Measurements from ENCODE around the gene EPN2.
A peak's percentile ranks its signal among the peaks of the same experiment; 100 is the strongest.
"Not testable (repeated sequence)": the region's sequence is repeated elsewhere in the genome, so short reads cannot be mapped to it uniquely, and the experiment has no call there.

The EPN2 gene

DNA sequence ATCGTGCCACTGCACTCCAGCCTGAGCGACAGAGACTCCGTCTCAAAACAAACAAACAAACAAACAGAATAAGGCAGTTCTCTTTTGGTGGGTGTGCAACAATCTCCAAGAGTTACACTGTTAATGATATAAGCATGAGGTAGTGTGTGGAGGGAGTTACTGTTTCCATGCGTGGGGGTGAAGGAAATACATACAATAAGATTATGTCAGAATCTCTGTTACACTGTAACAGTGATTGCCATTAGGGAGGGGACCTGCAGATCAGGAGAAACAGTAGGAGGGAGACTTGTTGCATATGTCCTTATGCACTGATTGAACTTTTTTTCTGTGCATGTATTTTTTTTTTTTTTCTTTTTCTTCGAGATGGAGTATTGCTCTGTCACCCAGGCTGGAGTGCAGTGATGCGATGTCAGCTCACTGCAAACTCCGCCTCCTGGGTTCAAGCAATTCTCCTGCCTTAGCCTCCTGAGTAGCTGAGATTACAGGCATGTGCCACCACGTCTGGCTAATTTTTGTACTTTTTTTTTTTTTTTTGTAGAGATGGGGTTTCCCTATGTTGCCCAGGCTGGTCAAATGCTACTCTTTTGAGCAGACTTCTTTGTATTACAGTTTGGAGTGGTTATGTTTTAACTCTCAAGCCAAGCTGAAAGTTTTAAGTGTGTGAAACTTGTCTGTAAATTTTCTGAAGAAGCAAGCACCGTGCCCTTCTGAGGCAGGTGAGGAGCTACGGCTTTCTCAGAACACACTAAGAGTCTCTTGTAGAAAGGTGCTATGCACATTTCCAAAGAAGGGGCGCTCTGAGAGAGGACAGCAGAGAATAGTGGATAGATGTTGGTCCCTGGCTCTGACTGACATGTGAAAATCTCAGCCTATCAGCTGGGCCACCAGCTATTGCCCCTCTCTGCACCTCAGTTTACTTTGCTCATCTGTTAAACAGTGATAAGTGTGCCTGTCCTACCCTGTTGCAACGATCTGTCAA, 10.3 kb upstream of the EPN2 start:
- H3K36me3 Mint-ChIP-seq (ENCODE audit: low read depth); H3K4me1 Mint-ChIP-seq (ENCODE audit: low read depth); H3K4me3 Mint-ChIP-seq; DNase-seq (ENCODE audit: low spot score); H3K27ac Mint-ChIP-seq; H3K27me3 Mint-ChIP-seq (ENCODE audit: low read depth); H3K9me3 Mint-ChIP-seq: not testable (repeated sequence)

DNA sequence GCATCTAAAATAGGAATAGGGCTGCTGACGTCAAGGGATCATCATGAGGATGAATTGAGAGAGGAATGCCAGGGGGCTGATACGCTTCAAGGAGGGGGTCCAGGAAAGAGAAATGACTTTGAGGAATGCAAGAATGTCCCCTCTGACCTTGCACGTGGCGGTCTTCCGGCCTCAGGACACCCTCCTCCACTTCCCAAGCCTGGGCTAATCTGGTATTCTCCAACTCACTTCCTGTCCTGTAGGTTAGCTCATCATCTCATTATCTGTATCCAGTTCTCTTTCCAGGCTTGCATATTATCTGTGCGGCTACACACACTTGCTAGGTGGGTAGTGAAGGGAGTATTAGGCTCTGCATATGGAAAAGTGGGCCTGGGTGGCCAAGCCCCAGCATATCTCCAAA, 2.5 kb upstream of the EPN2 start:
- not testable (repeated sequence) for H3K4me3 Mint-ChIP-seq; H3K36me3 Mint-ChIP-seq (ENCODE audit: low read depth); DNase-seq (ENCODE audit: low spot score); H3K9me3 Mint-ChIP-seq; H3K27ac Mint-ChIP-seq; H3K4me1 Mint-ChIP-seq (ENCODE audit: low read depth)
- H3K27me3 Mint-ChIP-seq (ENCODE audit: low read depth): peaks cover 13% of the 10 kb centered on the region

DNA sequence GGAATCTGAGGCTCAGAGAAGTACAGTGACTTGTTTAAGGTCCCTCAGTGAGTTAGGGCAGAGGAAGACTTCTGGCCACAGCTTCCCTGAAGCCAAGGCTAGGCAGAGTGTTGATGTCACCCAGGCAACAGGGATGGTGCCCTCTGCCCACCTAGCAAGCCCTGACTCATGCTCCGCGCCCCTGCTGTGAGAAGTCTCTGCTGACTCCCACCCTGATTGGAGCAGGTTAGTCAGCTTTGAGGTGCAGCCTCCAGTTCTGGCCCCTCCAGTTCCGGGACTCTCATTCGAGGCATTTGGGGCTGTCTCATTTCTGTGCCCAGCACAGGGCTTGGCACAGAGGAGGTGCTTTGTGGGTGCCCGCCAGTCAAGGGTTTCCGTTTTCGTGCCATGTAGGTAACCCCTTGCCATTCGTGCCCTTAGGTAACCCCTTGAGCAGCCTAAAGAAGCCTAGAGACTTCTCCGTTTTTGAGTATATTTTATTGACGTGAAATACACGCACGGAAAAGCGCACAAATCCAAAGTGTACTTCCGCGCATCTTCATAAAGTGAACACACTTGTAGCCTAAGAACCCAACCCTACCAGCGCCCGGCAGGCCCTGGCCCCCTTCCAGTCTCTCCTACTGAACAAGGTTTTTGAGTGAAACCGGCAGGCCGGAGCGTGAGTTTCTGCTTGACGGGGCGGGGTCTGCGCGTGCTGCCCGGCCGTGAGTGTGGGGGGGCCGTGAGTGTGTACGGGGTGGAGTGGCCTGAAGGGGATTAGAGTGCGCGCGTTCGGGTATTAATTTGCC, 621 bp upstream of the EPN2 start:
- DNase-seq (ENCODE audit: low spot score); H3K9me3 Mint-ChIP-seq; H3K4me1 Mint-ChIP-seq (ENCODE audit: low read depth); H3K4me3 Mint-ChIP-seq; H3K27ac Mint-ChIP-seq; H3K36me3 Mint-ChIP-seq (ENCODE audit: low read depth): not testable (repeated sequence)
- H3K27me3 Mint-ChIP-seq (ENCODE audit: low read depth): peaks cover 18% of the 10 kb centered on the region

DNA sequence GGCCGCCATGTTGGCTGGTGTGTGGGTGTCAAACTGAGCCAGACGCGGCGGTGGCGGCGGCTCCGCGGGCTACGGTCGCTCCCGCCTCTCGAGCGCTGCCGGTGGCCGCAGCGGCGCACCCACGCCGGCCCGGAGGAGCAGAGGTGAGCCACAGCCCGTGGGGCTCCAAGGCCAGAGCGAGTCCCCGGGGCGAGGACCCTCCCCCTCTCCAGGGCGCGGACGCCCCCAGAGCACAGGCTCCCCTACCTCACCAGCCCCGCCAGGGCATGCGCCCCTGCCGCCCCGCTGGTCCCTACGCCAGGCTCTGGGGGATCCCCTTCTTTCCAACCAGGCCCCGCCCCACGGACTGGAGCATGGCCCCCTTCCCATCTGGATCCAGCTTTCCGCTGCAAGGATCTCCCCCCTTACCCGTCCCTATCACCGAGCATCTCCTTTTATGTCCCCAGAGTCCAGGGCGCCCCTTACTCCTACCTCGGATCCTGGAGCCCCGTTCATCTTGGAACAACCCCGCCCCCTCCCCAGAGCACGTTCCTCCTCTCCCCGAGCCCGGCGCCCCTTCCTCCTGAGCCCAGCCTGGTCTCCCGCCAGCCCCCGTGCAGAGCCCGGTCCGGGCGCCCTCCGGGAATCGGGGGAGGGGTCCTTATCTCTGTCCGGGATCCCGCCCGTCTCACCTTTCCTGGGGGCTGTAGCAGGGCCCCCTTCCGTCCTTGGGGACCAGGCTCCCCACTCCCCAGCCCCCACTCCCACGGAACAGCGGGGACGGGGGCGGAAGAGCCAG, 412 bp downstream of the EPN2 start:
- Mint-ChIP-seq H3K27me3 (ENCODE audit: low read depth) (peaks cover 18% of the 10 kb centered on the region), H3K27ac (no peak overlapping the region), H3K4me3 (peak overlapping the region; percentile 82), H3K4me1 (ENCODE audit: low read depth) (peaks cover 3% of the 10 kb centered on the region), H3K9me3 (no peaks in the 10 kb centered on the region), H3K36me3 (ENCODE audit: low read depth) (no peaks in the 10 kb centered on the region)
- DNase-seq (ENCODE audit: low spot score): peak; percentile 60

DNA sequence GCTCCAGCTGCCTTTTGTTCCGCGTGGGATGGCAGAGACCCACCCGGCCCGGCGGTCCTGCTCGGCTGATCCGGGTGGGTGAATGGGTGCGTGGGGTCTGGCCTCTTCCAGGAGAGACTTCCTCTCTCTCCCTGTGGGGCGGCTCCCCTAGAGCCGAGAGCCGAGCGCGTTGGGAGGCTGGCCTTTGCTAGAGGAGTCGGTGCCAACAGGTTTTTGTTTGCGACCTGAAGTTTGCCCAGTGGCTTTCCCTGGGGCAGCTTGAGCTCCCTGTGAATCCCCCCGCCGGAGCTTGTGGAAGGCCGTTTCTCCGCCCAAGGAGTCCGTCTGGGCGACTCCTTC, 970 bp downstream of the EPN2 start:
- DNase-seq (ENCODE audit: low spot score): no peak
- Mint-ChIP-seq H3K36me3 (ENCODE audit: low read depth) (no peaks in the 10 kb centered on the region), H3K4me3 (peak overlapping the region; percentile 82), H3K9me3 (no peaks in the 10 kb centered on the region), H3K4me1 (ENCODE audit: low read depth) (peaks cover 3% of the 10 kb centered on the region), H3K27me3 (ENCODE audit: low read depth) (peaks cover 18% of the 10 kb centered on the region), H3K27ac (no peak overlapping the region)

DNA sequence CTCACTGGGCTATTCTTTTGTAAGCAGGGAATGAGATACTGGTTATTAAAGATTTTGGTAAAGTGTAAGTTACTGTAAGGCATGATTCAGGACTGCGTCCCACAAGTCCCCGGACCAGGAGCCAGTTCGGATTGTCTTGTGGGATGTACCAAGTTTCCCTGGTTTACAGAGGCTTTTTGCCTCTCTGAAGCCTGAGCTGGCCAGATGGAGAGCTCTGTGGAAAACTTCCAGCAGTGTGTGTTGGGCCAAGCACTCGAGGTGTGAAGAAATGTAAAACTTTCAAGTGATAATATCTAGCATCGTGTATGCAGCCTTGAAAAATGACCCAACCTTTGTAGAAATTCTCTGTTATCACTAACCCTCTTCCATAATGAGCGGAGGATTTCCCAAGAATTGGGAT, 2.4 kb downstream of the EPN2 start:
- no peak for DNase-seq (ENCODE audit: low spot score)
- Mint-ChIP-seq H3K4me3 (no peak overlapping the region), H3K27me3 (ENCODE audit: low read depth) (peaks cover 18% of the 10 kb centered on the region), H3K4me1 (ENCODE audit: low read depth) (peaks cover 3% of the 10 kb centered on the region), H3K27ac (no peak overlapping the region), H3K9me3 (no peaks in the 10 kb centered on the region), H3K36me3 (ENCODE audit: low read depth) (no peaks in the 10 kb centered on the region)

DNA sequence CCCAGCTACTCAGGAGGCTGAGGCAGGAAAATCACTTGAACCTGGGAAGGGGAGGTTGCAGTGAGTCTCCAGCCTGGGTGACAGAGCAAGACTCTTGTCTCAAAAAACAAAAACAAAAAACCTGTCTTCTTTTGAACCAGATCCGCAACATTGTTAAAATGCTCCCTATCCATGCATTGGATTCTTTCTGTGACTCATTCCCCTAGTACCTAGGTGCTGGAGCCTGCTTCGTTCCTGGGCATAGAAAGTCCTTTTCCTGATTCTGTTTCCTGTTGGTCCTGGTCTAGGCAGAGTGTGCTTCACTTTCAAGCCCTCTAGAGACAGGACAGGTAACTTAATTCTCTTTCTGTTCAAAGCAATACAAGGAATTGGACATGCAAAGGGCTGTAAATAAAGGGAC, 5.2 kb downstream of the EPN2 start:
- no peak overlapping the region for H3K27ac Mint-ChIP-seq
- no peaks in the 10 kb centered on the region for H3K36me3 Mint-ChIP-seq (ENCODE audit: low read depth)
- no peak for DNase-seq (ENCODE audit: low spot score)
- no peak overlapping the region for H3K4me3 Mint-ChIP-seq
- peaks cover 3% of the 10 kb centered on the region for H3K4me1 Mint-ChIP-seq (ENCODE audit: low read depth)
- H3K27me3 Mint-ChIP-seq (ENCODE audit: low read depth): peaks cover 18% of the 10 kb centered on the region
- no peaks in the 10 kb centered on the region for H3K9me3 Mint-ChIP-seq

DNA sequence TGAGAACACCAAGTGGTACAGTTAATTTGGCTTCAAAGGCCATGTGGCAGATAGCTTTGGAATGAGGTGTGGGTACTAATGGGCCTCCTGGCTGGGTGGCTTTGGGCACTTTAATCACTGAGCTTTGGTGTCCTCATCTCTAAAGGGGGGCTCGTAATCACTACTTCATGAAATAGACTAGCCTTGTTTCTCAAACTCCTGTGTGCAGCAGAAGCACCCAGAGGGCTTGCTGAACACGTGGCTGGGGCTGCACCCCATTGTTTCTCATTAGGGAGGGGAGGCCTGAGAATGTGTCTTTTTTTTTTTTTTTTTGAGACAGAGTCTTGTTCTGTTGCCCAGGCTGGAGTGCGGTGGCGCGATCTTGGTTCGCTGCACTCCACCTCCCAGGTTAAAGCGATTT, 5.8 kb downstream of the EPN2 start:
- no peak overlapping the region for H3K4me3 Mint-ChIP-seq
- H3K9me3 Mint-ChIP-seq: no peaks in the 10 kb centered on the region
- H3K27ac Mint-ChIP-seq: no peak overlapping the region
- H3K36me3 Mint-ChIP-seq (ENCODE audit: low read depth): no peaks in the 10 kb centered on the region
- DNase-seq (ENCODE audit: low spot score): no peak
- peaks cover 19% of the 10 kb centered on the region for H3K27me3 Mint-ChIP-seq (ENCODE audit: low read depth)
- H3K4me1 Mint-ChIP-seq (ENCODE audit: low read depth): peaks cover 3% of the 10 kb centered on the region

DNA sequence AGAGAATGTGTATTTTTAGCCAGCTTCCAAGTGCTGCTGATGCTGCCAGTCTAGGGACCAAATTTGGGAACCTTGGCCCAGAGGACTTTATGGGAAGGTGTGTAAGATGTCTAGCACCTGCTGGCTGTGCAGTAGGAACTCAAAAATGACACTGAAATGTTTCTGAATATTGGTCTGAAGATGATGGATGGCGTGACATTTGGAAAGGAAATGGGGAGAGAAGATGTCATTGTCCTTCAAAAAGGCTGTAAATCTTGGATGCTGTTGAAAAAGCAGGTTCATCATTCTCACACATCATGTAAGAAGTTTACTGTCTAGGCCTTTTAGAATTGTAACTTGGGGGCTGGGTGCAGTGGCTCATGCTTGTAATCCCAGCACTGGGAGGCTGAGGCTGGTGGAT, 6.7 kb downstream of the EPN2 start:
- DNase-seq (ENCODE audit: low spot score): no peak
- Mint-ChIP-seq H3K4me1 (ENCODE audit: low read depth) (no peaks in the 10 kb centered on the region), H3K9me3 (no peaks in the 10 kb centered on the region), H3K27me3 (ENCODE audit: low read depth) (peaks cover 12% of the 10 kb centered on the region), H3K36me3 (ENCODE audit: low read depth) (no peaks in the 10 kb centered on the region), H3K4me3 (no peak overlapping the region), H3K27ac (no peak overlapping the region)

DNA sequence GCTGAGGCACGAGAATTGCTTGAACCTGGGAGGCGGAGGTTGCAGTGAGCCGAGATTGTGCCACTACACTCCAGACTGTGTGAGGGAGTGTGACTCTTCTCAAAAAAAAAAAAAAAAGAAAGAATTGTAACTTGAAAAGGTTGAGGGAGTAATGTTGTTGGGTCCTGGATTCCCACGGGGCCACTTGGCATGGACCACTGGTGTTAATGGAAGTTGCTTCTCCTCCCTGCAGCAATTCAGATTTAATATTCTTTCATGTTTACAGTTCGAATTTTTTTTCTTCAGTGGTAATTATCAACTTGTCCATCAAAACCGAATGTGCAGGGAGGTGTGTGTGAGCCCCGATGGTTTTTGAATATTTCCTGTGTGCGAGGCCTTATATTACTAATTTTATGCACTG, 7.2 kb downstream of the EPN2 start:
- no peaks in the 10 kb centered on the region for H3K4me1 Mint-ChIP-seq (ENCODE audit: low read depth)
- H3K4me3 Mint-ChIP-seq: no peak overlapping the region
- H3K27me3 Mint-ChIP-seq (ENCODE audit: low read depth): peaks cover 12% of the 10 kb centered on the region
- H3K27ac Mint-ChIP-seq: no peak overlapping the region
- no peak for DNase-seq (ENCODE audit: low spot score)
- no peaks in the 10 kb centered on the region for H3K9me3 Mint-ChIP-seq
- H3K36me3 Mint-ChIP-seq (ENCODE audit: low read depth): no peaks in the 10 kb centered on the region

DNA sequence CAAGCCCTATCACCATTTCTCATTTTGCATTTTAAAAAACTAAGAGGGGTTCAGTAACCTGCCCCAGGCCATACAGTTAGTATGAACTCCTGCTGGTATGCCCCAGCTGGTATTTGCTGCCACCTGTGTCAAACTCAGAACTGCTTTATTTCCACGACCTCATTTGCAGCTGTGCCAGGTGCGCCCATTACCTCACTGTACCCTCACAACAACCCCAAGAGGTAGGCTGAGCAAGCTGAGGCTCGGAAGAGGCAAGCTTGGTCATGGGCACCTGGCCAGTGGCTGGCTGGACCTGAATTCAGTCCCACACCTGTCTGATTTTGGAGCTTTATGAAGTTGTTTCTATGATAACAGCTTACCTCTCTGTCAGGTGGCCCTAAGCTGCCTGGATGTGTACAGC, 7.6 kb downstream of the EPN2 start:
- no peak overlapping the region for H3K27ac Mint-ChIP-seq
- no peak for DNase-seq (ENCODE audit: low spot score)
- H3K4me1 Mint-ChIP-seq (ENCODE audit: low read depth): no peaks in the 10 kb centered on the region
- H3K27me3 Mint-ChIP-seq (ENCODE audit: low read depth): peaks cover 10% of the 10 kb centered on the region
- H3K36me3 Mint-ChIP-seq (ENCODE audit: low read depth): no peaks in the 10 kb centered on the region
- H3K4me3 Mint-ChIP-seq: no peak overlapping the region
- H3K9me3 Mint-ChIP-seq: no peaks in the 10 kb centered on the region

DNA sequence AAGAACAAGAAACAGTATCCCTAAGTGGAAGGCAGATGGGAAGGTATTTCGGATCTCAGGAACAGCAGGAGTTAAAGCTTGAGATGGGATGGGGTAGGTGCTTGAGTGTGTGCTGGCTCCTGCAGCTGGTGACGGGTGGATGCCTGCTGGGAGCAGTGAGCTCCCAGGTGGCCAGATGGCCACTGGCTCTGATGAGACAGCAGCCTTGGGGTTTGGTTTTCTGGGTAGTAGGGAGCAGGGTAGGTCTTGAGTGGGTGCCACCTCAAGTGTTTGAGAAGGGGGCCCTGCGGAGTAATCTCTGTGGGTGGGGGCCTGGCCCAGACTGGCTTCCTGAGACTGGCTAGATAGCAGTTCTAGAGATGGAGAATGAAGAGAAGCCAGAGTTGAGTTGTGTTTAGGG, 10.3 kb downstream of the EPN2 start:
- no peak overlapping the region for H3K27ac Mint-ChIP-seq
- H3K27me3 Mint-ChIP-seq (ENCODE audit: low read depth): peaks cover 7% of the 10 kb centered on the region
- no peaks in the 10 kb centered on the region for H3K9me3 Mint-ChIP-seq
- H3K4me3 Mint-ChIP-seq: no peak overlapping the region
- H3K4me1 Mint-ChIP-seq (ENCODE audit: low read depth): no peaks in the 10 kb centered on the region
- no peak for DNase-seq (ENCODE audit: low spot score)
- H3K36me3 Mint-ChIP-seq (ENCODE audit: low read depth): no peaks in the 10 kb centered on the region

DNA sequence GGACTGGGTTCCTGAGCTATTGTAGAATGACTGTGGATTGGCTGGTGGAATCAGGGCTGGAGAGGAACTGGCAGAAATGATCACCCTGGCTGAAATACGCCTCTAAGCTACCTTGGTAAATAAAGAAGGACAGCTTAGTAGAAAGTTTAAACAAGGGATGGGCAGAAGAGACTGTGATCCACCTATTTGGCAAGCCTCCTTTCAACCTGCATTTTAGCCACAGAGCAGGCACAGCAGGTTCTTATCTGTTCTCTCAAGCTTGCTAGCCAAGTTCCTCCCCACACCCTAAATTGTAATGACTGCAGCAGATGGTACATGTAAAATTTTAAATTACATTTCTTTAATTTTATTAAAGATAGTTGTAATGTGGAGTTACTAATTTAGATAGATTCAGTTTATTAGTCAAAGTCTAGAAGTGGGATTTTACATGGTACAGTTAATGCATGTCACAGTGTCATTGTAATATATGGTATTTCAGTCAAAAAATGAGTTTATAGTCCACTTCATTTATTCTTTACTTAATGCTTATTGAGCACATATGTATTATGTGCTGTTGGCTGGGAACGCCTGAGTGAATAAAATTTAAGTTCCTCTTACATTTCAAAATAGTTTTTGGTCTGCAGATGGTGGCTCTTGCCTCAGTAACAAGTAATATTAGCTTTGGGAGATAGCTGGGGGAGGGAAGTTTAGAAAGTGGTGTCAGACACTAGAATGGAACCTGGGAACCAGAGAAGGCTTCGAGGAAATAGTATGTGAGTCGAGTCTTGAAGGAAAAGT, 11.2 kb downstream of the EPN2 start:
- no peaks in the 10 kb centered on the region for H3K4me1 Mint-ChIP-seq (ENCODE audit: low read depth)
- H3K36me3 Mint-ChIP-seq (ENCODE audit: low read depth): no peaks in the 10 kb centered on the region
- DNase-seq (ENCODE audit: low spot score): no peak
- no peak overlapping the region for H3K4me3 Mint-ChIP-seq
- H3K27ac Mint-ChIP-seq: no peak overlapping the region
- H3K27me3 Mint-ChIP-seq (ENCODE audit: low read depth): peaks cover 7% of the 10 kb centered on the region
- H3K9me3 Mint-ChIP-seq: no peaks in the 10 kb centered on the region
